Activated CD4-positive, alpha-beta T cell treated with anti-CD3 and anti-CD28 coated beads, Interleukin-2, amount 10 ng/mL, durations not matched to agents 7 days and 5 days (primary cell): ENCODE data around the gene DOK3. TPM values are rescaled to one million over a fixed set of nuclear protein-coding genes. Genes with fewer than 3 reads are reported as not detected.
"Not testable (repeated sequence)": the region's sequence is repeated elsewhere in the genome, so short reads cannot be mapped to it uniquely, and the experiment has no call there.

ENCODE experiments used
- CTCF ChIA-PET: fragments of 350-600 bp; sonication (Branson Sonifier 250); formaldehyde crosslinking; loops from one replicate; lab custom pipeline; 2021; ENCODE audit warnings: antibody characterized with exemption; lab: Charles Lee
- POLR2A ChIA-PET: fragments of 350-600 bp; sonication (Branson Sonifier 250); formaldehyde crosslinking; loops from one replicate; lab custom pipeline; 2021; ENCODE audit warnings: antibody characterized with exemption; lab: Charles Lee
- DNase-seq: peaks from one replicate; pipeline ENCODE4 v3.0.0-alpha.2; 2020
- H3K27ac Mint-ChIP-seq: one replicate; pipeline ENCODE4 v1.8.0; 2021; ENCODE audit warnings: mild to moderate bottlenecking, moderate library complexity, mixed read lengths
- H3K27me3 Mint-ChIP-seq: one replicate; pipeline ENCODE4 v1.8.0; 2021; ENCODE audit warnings: mixed read lengths
- H3K36me3 Mint-ChIP-seq: one replicate; pipeline ENCODE4 v1.8.0; 2021; ENCODE audit warnings: low read depth, mixed read lengths
- H3K4me1 Mint-ChIP-seq: one replicate; pipeline ENCODE4 v1.8.0; 2021; ENCODE audit warnings: mixed read lengths
- H3K4me3 Mint-ChIP-seq: one replicate; pipeline ENCODE4 v1.8.0; 2021; ENCODE audit warnings: mild to moderate bottlenecking, moderate library complexity, mixed read lengths
- H3K9me3 Mint-ChIP-seq: one replicate; pipeline ENCODE4 v1.8.0; 2021; ENCODE audit warnings: mixed read lengths
- total RNA-seq, 2 experiments: library from RNA; stranded (reverse); gene quantifications; one replicate each; pipeline ENCODE4 v1.2.3, GENCODE V29; 2021

The DOK3 gene
- total RNA-seq, 2 experiments from 2014 or later, result 2.9 to 3.9 TPM

DNA sequence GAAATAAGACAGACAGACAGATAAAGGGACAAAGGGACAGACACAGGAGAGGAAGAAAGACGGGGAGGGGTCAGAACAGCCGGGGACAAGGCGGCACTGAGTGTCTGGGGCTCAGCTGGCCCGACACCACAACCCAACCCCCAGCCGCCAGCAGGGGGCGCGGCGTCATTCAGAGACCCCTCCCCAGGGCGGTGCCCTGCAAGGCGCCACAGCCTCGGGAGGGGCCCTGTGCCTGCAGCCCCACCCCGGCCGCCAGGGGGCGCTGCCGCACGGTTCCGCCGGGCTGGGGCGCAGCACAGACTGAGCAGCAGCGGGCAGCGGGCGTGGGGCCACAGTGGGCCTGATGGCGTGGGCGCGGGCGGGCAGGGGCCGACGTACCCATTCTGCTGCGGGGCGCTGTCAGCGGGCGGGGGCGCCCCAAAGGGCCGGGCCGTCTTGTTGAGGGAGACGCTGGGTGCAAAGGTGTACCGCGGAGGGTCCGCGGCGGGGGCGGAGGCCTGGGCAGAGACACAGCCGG lies 18.1 kb downstream of the DOK3 start:
- H3K27ac Mint-ChIP-seq, result no peak overlapping the region
- no peaks in the 10 kb centered on the region for H3K9me3 Mint-ChIP-seq
- no peak overlapping the region for H3K4me3 Mint-ChIP-seq
- ChIA-PET CTCF (interaction anchor here (0.6 to 1.8 kb wide), 3 partner anchors 10 to 576 kb away, joined by 3 to 4 read pairs (median 3); no protein-coding TSS in a partner anchor), POLR2A (no interaction called here)
- H3K27me3 Mint-ChIP-seq, result no peaks in the 10 kb centered on the region
- peaks cover 36% of the 10 kb centered on the region for H3K4me1 Mint-ChIP-seq
- peaks cover 16% of the 10 kb centered on the region for H3K36me3 Mint-ChIP-seq
- peak; percentile 35 for DNase-seq

- Mint-ChIP-seq H3K4me1 (peaks cover 31% of the 10 kb centered on the region), H3K27me3 (no peaks in the 10 kb centered on the region), H3K36me3 (peaks cover 16% of the 10 kb centered on the region), H3K4me3 (no peak overlapping the region), H3K9me3 (no peaks in the 10 kb centered on the region), H3K27ac (no peak overlapping the region)
- CTCF ChIA-PET, result interaction anchor here (0.6 kb wide), 1 partner anchor 576 kb away, joined by 3 read pairs; no protein-coding TSS in a partner anchor
- POLR2A ChIA-PET, result no interaction called here
- no peak for DNase-seq
Measured at GRCh38 chr5:177490992-177491391, 18.6 kb downstream of the DOK3 start.

GRCh38 chr5:177490311-177490991 lies 19.2 kb downstream of the DOK3 start:
- H3K27me3 Mint-ChIP-seq, result no peaks in the 10 kb centered on the region
- no peaks in the 10 kb centered on the region for H3K9me3 Mint-ChIP-seq
- POLR2A ChIA-PET, result no interaction called here
- H3K36me3 Mint-ChIP-seq, result peaks cover 16% of the 10 kb centered on the region
- no peak for DNase-seq
- no peak overlapping the region for H3K4me3 Mint-ChIP-seq
- H3K4me1 Mint-ChIP-seq, result peaks cover 26% of the 10 kb centered on the region
- H3K27ac Mint-ChIP-seq, result peak overlapping the region; percentile 7
- CTCF ChIA-PET, result interaction anchor here (1.3 kb wide), 1 partner anchor 12 kb away, joined by 5 read pairs; no protein-coding TSS in a partner anchor

DNA sequence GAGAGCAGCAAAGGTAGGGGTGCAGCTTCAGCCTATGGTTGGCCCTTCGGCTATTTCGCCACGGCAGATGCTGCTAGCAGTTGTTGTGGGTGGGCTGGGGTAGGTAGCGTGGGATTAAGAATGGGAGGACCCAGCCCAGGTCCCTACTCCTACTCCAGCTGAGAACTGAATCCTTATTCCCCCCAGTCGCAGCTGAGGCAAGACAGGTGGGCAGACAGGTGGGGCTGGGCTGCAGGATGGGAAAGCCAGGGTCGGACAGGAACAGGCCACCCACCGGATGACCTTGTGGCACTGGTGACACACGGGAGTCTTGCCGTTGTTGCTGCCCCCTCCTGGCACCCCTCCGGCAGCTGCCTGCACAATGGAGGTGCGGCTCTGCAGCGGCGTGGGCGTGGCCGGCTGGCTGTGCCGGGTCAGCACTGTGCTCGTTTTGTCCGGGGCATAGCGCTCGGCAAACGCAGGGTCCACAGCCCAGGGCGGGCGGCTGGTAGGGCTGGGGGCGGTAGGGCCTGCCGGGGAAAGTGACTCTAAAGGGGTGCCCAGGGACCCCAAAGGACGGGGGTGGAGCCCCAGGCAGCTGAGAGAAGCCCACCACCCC lies 20.4 kb downstream of the DOK3 start:
- ChIA-PET CTCF (interaction anchor here (0.6 to 1.7 kb wide), 7 partner anchors 9 to 98 kb away, joined by 3 to 7 read pairs (median 3); no protein-coding TSS in a partner anchor), POLR2A (no interaction called here)
- peaks cover 16% of the 10 kb centered on the region for H3K36me3 Mint-ChIP-seq
- H3K4me1 Mint-ChIP-seq, result peaks cover 18% of the 10 kb centered on the region
- H3K27ac Mint-ChIP-seq, result no peak overlapping the region
- no peak overlapping the region for H3K4me3 Mint-ChIP-seq
- no peaks in the 10 kb centered on the region for H3K27me3 Mint-ChIP-seq
- H3K9me3 Mint-ChIP-seq, result no peaks in the 10 kb centered on the region
- no peak for DNase-seq

DNA sequence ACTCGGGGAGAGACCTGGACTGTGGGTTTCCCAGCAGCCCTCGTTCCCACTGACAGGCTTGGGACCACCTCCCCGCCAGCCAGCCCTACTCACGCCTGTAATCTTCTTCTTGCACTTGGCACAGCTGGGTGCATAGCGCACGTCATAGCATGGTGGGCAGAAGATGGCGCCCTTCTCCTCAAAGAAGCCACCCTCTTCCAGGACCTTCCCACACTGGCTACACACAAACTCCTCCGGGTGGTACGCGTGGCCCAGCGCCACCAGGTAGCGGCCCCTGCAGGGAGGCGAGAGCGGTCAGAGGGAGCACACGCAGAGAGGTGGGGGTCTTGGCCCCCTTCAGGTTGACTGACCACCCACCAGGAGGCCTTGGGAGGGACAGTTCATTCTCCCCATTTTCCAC lies 21.7 kb downstream of the DOK3 start:
- DNase-seq, result no peak
- H3K4me1 Mint-ChIP-seq, result peaks cover 9% of the 10 kb centered on the region
- H3K27ac Mint-ChIP-seq, result no peak overlapping the region
- no peak overlapping the region for H3K4me3 Mint-ChIP-seq
- POLR2A ChIA-PET, result no interaction called here
- CTCF ChIA-PET, result interaction anchor here (1.3 to 1.7 kb wide), 2 partner anchors 16 to 97 kb away, joined by 5 to 7 read pairs; no protein-coding TSS in a partner anchor
- no peaks in the 10 kb centered on the region for H3K9me3 Mint-ChIP-seq
- no peaks in the 10 kb centered on the region for H3K27me3 Mint-ChIP-seq
- peaks cover 16% of the 10 kb centered on the region for H3K36me3 Mint-ChIP-seq

DNA sequence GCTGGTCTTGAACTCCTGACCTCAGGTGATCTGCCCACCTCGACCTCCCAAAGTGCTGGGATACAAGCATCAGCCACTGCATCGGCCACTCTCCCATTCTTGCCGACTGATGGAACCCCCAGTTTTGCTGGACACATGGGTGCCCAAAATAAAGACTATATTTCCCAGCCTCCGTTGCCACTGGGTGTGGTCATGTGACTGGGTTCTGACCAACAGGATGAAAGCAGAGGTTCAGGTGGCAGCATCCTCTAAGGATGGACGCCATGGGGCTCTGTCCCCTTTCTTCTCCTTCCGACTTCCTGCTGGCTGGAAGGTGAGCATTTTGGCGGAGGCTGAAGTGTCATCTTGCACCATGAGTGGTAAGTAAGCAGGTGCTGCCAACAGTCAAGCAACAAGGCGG lies 22.5 kb downstream of the DOK3 start:
- Mint-ChIP-seq H3K27ac (no peak overlapping the region), H3K9me3 (no peaks in the 10 kb centered on the region), H3K27me3 (no peaks in the 10 kb centered on the region), H3K4me1 (peaks cover 6% of the 10 kb centered on the region), H3K4me3 (no peak overlapping the region), H3K36me3 (peaks cover 11% of the 10 kb centered on the region)
- no peak for DNase-seq
- ChIA-PET POLR2A (interaction anchor here (0.6 kb wide), 1 partner anchor 8 kb away, joined by 3 read pairs; no protein-coding TSS in a partner anchor), CTCF (interaction anchor here (0.7 kb wide), 1 partner anchor 382 kb away, joined by 3 read pairs; no protein-coding TSS in a partner anchor)

- POLR2A ChIA-PET, result no interaction called here
- no peak overlapping the region for H3K27ac Mint-ChIP-seq
- H3K4me3 Mint-ChIP-seq, result no peak overlapping the region
- H3K9me3 Mint-ChIP-seq, result no peaks in the 10 kb centered on the region
- H3K4me1 Mint-ChIP-seq, result peaks cover 6% of the 10 kb centered on the region
- CTCF ChIA-PET, result interaction anchor here (0.7 to 0.8 kb wide), 2 partner anchors 11 to 381 kb away, joined by 3 to 4 read pairs; partner anchors contain the start of gene PDLIM7
- no peak for DNase-seq
- H3K36me3 Mint-ChIP-seq, result peaks cover 10% of the 10 kb centered on the region
- H3K27me3 Mint-ChIP-seq, result no peaks in the 10 kb centered on the region
Measured at GRCh38 chr5:177486256-177486655, 23.4 kb downstream of the DOK3 start.

GRCh38 chr5:177485753-177486152 lies 23.9 kb downstream of the DOK3 start:
- DNase-seq, H3K4me3 Mint-ChIP-seq, H3K9me3 Mint-ChIP-seq, H3K27ac Mint-ChIP-seq, POLR2A ChIA-PET, H3K4me1 Mint-ChIP-seq, H3K27me3 Mint-ChIP-seq, H3K36me3 Mint-ChIP-seq: not testable (repeated sequence)
- CTCF ChIA-PET, result interaction anchor here (0.8 to 1.3 kb wide), 2 partner anchors 9 to 12 kb away, joined by 3 to 4 read pairs; partner anchors contain the start of gene PDLIM7

DNA sequence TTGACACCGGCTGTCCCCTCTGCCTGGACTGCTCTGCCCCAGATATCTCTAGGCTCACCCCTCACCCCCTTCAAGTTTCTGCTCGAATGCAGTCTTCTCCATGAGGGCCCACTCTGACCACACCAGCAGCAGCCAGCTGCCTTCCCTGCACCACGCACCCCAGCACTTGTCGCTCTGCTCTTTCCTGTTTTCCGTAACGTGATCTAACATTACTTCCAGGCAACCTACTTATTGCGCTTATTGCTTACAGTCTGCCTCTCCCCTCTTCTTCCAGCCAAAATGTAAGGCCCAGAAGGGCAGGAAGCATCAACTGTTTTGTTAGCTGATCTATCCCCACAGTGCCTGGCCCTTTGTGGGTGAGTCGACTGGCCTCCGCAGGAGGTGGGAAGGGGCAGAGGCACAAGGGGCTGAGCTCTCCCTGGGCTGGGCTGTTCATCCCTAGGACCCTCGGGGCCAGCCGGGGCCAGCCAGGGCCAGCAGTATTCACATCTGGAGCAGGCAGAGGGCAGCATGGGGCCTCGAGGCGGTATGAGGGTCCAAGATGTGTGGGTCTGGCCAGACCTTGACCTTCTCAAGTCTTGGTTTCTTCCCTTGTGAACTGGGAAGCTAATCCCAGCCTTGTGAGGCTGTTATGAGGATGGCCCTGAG lies 24.6 kb downstream of the DOK3 start:
- ChIA-PET CTCF (interaction anchor here (0.6 to 1.3 kb wide), 3 partner anchors 9 to 941 kb away, joined by 3 read pairs; no protein-coding TSS in a partner anchor), POLR2A (no interaction called here)
- Mint-ChIP-seq H3K4me1 (peaks cover 3% of the 10 kb centered on the region), H3K9me3 (no peaks in the 10 kb centered on the region), H3K27me3 (no peaks in the 10 kb centered on the region), H3K4me3 (no peak overlapping the region), H3K27ac (no peak overlapping the region), H3K36me3 (peaks cover 3% of the 10 kb centered on the region)
- DNase-seq, result no peak

- ChIA-PET CTCF (interaction anchor here (1.2 to 1.3 kb wide), 2 partner anchors 10 to 12 kb away, joined by 3 read pairs; no protein-coding TSS in a partner anchor), POLR2A (no interaction called here)
- H3K27ac Mint-ChIP-seq, result no peak overlapping the region
- peaks cover 2% of the 10 kb centered on the region for H3K36me3 Mint-ChIP-seq
- no peaks in the 10 kb centered on the region for H3K9me3 Mint-ChIP-seq
- H3K27me3 Mint-ChIP-seq, result no peaks in the 10 kb centered on the region
- H3K4me3 Mint-ChIP-seq, result no peak overlapping the region
- DNase-seq, result no peak
- H3K4me1 Mint-ChIP-seq, result peaks cover 9% of the 10 kb centered on the region
Measured at GRCh38 chr5:177483994-177484901, 25.4 kb downstream of the DOK3 start.

DNA sequence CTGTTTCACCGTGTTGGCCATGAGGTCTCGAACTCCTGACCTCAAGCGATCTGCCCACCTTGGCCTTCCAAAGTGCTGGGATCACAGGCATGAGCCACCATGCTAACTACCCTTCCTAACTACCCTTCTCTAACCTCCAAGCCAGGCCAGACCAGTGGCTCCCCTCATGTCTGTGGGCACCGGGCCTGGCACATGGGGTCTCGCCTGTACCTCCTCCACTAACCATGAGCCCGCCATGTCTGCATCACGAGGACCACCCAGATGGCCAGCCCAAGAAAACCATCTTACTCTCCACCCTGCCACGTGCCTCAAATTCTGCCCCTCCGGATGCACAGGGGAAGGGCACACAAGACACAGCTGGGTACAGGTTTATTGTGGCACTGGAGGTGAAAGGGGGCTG lies 26.6 kb downstream of the DOK3 start:
- H3K27ac Mint-ChIP-seq, result no peak overlapping the region
- H3K4me1 Mint-ChIP-seq, result peaks cover 21% of the 10 kb centered on the region
- ChIA-PET CTCF (interaction anchor here (0.8 kb wide), 1 partner anchor 94 kb away, joined by 3 read pairs; no protein-coding TSS in a partner anchor), POLR2A (no interaction called here)
- H3K4me3 Mint-ChIP-seq, result no peak overlapping the region
- H3K36me3 Mint-ChIP-seq, result peaks cover 4% of the 10 kb centered on the region
- no peaks in the 10 kb centered on the region for H3K9me3 Mint-ChIP-seq
- DNase-seq, result no peak
- no peaks in the 10 kb centered on the region for H3K27me3 Mint-ChIP-seq
